Measurements from ENCODE around the gene ESF1.
"Not testable (repeated sequence)": the region's sequence is repeated elsewhere in the genome, so short reads cannot be mapped to it uniquely, and the experiment has no call there.

Gene ESF1

GRCh38 chr20:13786143-13786828, 1.6 kb upstream of the ESF1 start:
- no peak for DNase-seq

GRCh38 chr20:13784271-13784892, 337 bp downstream of the ESF1 start:
- no peak for DNase-seq

GRCh38 chr20:13783528-13783927, 1.2 kb downstream of the ESF1 start:
- DNase-seq, result no peak

- no peak for DNase-seq
These were observed 5.9 kb downstream of the ESF1 start for GRCh38 chr20:13778827-13779226.

- DNase-seq, result no peak
These were observed 7.5 kb downstream of the ESF1 start for GRCh38 chr20:13777171-13777601.

GRCh38 chr20:13775867-13776266, 8.9 kb downstream of the ESF1 start:
- DNase-seq, result no peak

GRCh38 chr20:13772529-13772928, 12.2 kb downstream of the ESF1 start:
- no peak for DNase-seq

GRCh38 chr20:13771853-13772453, 12.8 kb downstream of the ESF1 start:
- DNase-seq, result no peak

- DNase-seq, result no peak
These were observed 14.6 kb downstream of the ESF1 start for GRCh38 chr20:13770141-13770540.

- no peak for DNase-seq
These were observed 18.8 kb downstream of the ESF1 start for GRCh38 chr20:13765868-13766416.

GRCh38 chr20:13765299-13765698, 19.4 kb downstream of the ESF1 start:
- no peak for DNase-seq

- not testable (repeated sequence) for DNase-seq
These were observed 24.2 kb downstream of the ESF1 start for GRCh38 chr20:13760451-13760946.

GRCh38 chr20:13758884-13759283, 25.8 kb downstream of the ESF1 start:
- DNase-seq, result no peak

- DNase-seq, result no peak
These were observed 28.2 kb downstream of the ESF1 start for GRCh38 chr20:13756551-13756950.

GRCh38 chr20:13755809-13756208, 28.9 kb downstream of the ESF1 start:
- no peak for DNase-seq

GRCh38 chr20:13753436-13754036, 31.2 kb downstream of the ESF1 start:
- DNase-seq, result no peak

GRCh38 chr20:13749811-13750210, 34.9 kb downstream of the ESF1 start:
- no peak for DNase-seq

- DNase-seq, result no peak
These were observed 38.9 kb downstream of the ESF1 start for GRCh38 chr20:13745784-13746183.

GRCh38 chr20:13744352-13744751, 40.4 kb downstream of the ESF1 start:
- no peak for DNase-seq

- no peak for DNase-seq
These were observed 42.8 kb downstream of the ESF1 start for GRCh38 chr20:13741879-13742278.

GRCh38 chr20:13739731-13740649, 44.7 kb downstream of the ESF1 start:
- DNase-seq, result no peak

- not testable (repeated sequence) for DNase-seq
These were observed 46.5 kb downstream of the ESF1 start for GRCh38 chr20:13738187-13738586.
